Stimulated activated naive B cell treated with anti-CD40 and anti-IgM and Interleukin-4, amounts not matched to agents 10 μg/mL and 1 μg/mL and 100 μg/mL, for 72 hours (primary cell): Measurements from ENCODE around the gene FAM200B.
A peak's percentile ranks its signal among the peaks of the same experiment; 100 is the strongest.

ENCODE experiments used
- ATAC-seq, 2 donors: fragments of 150-1000 bp; cut with Tn5 transposase; replicated peaks; 2 replicates each; pipeline ENCODE4 v1.10.0; 2021; ENCODE audit warnings: moderate library complexity in 1 of 2
- DNase-seq: peaks from one replicate; pipeline ENCODE4 v3.0.0; 2021
- H3K27ac Mint-ChIP-seq: one replicate; pipeline ENCODE4 v1.8.0; 2022; ENCODE audit warnings: mild to moderate bottlenecking, mixed read lengths
- H3K27me3 Mint-ChIP-seq, 2 donors: one replicate each; pipeline ENCODE4 v1.8.0; 2022; ENCODE audit warnings: mixed read lengths in 2 of 2
- H3K36me3 Mint-ChIP-seq, 2 donors: one replicate each; pipeline ENCODE4 v1.8.0; 2022; ENCODE audit warnings: mixed read lengths in 2 of 2, mild to moderate bottlenecking in 1 of 2
- H3K4me1 Mint-ChIP-seq, 2 donors: one replicate each; pipeline ENCODE4 v1.8.0; 2022; ENCODE audit warnings: mixed read lengths in 2 of 2, mild to moderate bottlenecking in 1 of 2
- H3K4me3 Mint-ChIP-seq, 2 donors: one replicate each; pipeline ENCODE4 v1.8.0; 2022; ENCODE audit warnings: mild to moderate bottlenecking in 2 of 2, mixed read lengths in 2 of 2, moderate library complexity in 1 of 2
- H3K9me3 Mint-ChIP-seq, 2 donors: one replicate each; pipeline ENCODE4 v1.8.0; 2022; ENCODE audit warnings: mixed read lengths in 2 of 2, mild to moderate bottlenecking in 1 of 2

FAM200B gene

GRCh38 chr4:15696866-15697265 is 15.2 kb downstream of the FAM200B start:
- peaks cover 9 to 24% of the 10 kb centered on the region in 2 donors for H3K27me3 Mint-ChIP-seq
- peaks cover 7 to 8% of the 10 kb centered on the region in 2 donors for H3K9me3 Mint-ChIP-seq

GRCh38 chr4:15702941-15703403 is 21.3 kb downstream of the FAM200B start, which contains the start of gene BST1:
TSS of gene BST1 (plus strand) at chr4:15703065. CDS start at chr4:15703145, 80 bp downstream.
- H3K4me3 Mint-ChIP-seq, result peak within 1 kb of the TSS; percentile 86 to 93
- DNase-seq, result peak; percentile 43
- peaks cover 2 to 13% of the 10 kb centered on the region in 2 donors for H3K36me3 Mint-ChIP-seq
- H3K27me3 Mint-ChIP-seq, result peaks cover 9 to 23% of the 10 kb centered on the region in 2 donors
- ATAC-seq, result peak; percentile 91 to 92
- H3K9me3 Mint-ChIP-seq, result peaks cover 7 to 8% of the 10 kb centered on the region in 2 donors
- peaks cover 9 to 14% of the 10 kb centered on the region in 2 donors for H3K4me1 Mint-ChIP-seq
- peak within 1 kb of the TSS; percentile 75 for H3K27ac Mint-ChIP-seq

More at GRCh38 chr4:15696866-15697265, 15.2 kb downstream of the FAM200B start:
- peaks cover 2 to 8% of the 10 kb centered on the region in 2 donors for H3K4me1 Mint-ChIP-seq
- DNase-seq (no peak), ATAC-seq (no peak)
- H3K27ac Mint-ChIP-seq, result no peak overlapping the region
- H3K4me3 Mint-ChIP-seq, result no peak overlapping the region
- peaks cover 2 to 13% of the 10 kb centered on the region in 2 donors for H3K36me3 Mint-ChIP-seq

- no peak for ATAC-seq
- peak overlapping the region; percentile 67 for H3K27ac Mint-ChIP-seq
Observed at GRCh38 chr4:15703439-15703838, 21.8 kb downstream of the FAM200B start.

GRCh38 chr4:15704129-15704528 is 22.5 kb downstream of the FAM200B start:
- ATAC-seq (no peak), DNase-seq (no peak)
- Mint-ChIP-seq H3K36me3 (peaks cover 0 to 9% of the 10 kb centered on the region in 2 donors), H3K27ac (no peak overlapping the region), H3K4me1 (peaks cover 9 to 11% of the 10 kb centered on the region in 2 donors), H3K4me3 (no peak overlapping the region), H3K27me3 (peaks cover 4 to 19% of the 10 kb centered on the region in 2 donors), H3K9me3 (peaks cover 3 to 5% of the 10 kb centered on the region in 2 donors)

More at GRCh38 chr4:15703439-15703838, 21.8 kb downstream of the FAM200B start:
- H3K4me3 Mint-ChIP-seq, result peak overlapping the region; percentile 77 to 93
- peaks cover 2 to 13% of the 10 kb centered on the region in 2 donors for H3K36me3 Mint-ChIP-seq
- no peak for DNase-seq
- peaks cover 9 to 23% of the 10 kb centered on the region in 2 donors for H3K27me3 Mint-ChIP-seq
- peaks cover 7 to 8% of the 10 kb centered on the region in 2 donors for H3K9me3 Mint-ChIP-seq
- H3K4me1 Mint-ChIP-seq, result peaks cover 9 to 14% of the 10 kb centered on the region in 2 donors

- DNase-seq (no peak), ATAC-seq (no peak)
- H3K27me3 Mint-ChIP-seq, result peaks cover 0 to 4% of the 10 kb centered on the region in 2 donors
- no peak overlapping the region for H3K27ac Mint-ChIP-seq
- no peak overlapping the region for H3K4me3 Mint-ChIP-seq
- H3K36me3 Mint-ChIP-seq, result no peaks in the 10 kb centered on the region
- H3K9me3 Mint-ChIP-seq, result no peaks in the 10 kb centered on the region
- peaks cover 6 to 7% of the 10 kb centered on the region in 2 donors for H3K4me1 Mint-ChIP-seq
Observed at GRCh38 chr4:15706646-15707362, 25.2 kb downstream of the FAM200B start.

- DNase-seq (no peak), ATAC-seq (no peak)
- peaks cover 0 to 4% of the 10 kb centered on the region in 2 donors for H3K27me3 Mint-ChIP-seq
- H3K4me3 Mint-ChIP-seq, result no peak overlapping the region
- no peaks in the 10 kb centered on the region for H3K9me3 Mint-ChIP-seq
- H3K4me1 Mint-ChIP-seq, result peaks cover 6 to 7% of the 10 kb centered on the region in 2 donors
- H3K27ac Mint-ChIP-seq, result no peak overlapping the region
- H3K36me3 Mint-ChIP-seq, result no peaks in the 10 kb centered on the region
Observed at GRCh38 chr4:15707363-15707715, 25.7 kb downstream of the FAM200B start.

- no peak for ATAC-seq
- H3K4me1 Mint-ChIP-seq, result no peaks in the 10 kb centered on the region
- DNase-seq, result no peak
- H3K27me3 Mint-ChIP-seq, result no peaks in the 10 kb centered on the region
- no peak overlapping the region for H3K27ac Mint-ChIP-seq
- no peak overlapping the region for H3K4me3 Mint-ChIP-seq
- no peaks in the 10 kb centered on the region for H3K9me3 Mint-ChIP-seq
- no peaks in the 10 kb centered on the region for H3K36me3 Mint-ChIP-seq
Observed at GRCh38 chr4:15711762-15712161, 30.1 kb downstream of the FAM200B start.

- H3K4me3 Mint-ChIP-seq, result no peak overlapping the region
- H3K27ac Mint-ChIP-seq, result no peak overlapping the region
- H3K36me3 Mint-ChIP-seq, result no peaks in the 10 kb centered on the region
- ATAC-seq (no peak), DNase-seq (no peak)
- no peaks in the 10 kb centered on the region for H3K27me3 Mint-ChIP-seq
- H3K4me1 Mint-ChIP-seq, result no peaks in the 10 kb centered on the region
- H3K9me3 Mint-ChIP-seq, result no peaks in the 10 kb centered on the region
Observed at GRCh38 chr4:15712214-15712613, 30.6 kb downstream of the FAM200B start.

GRCh38 chr4:15714141-15714540 is 32.5 kb downstream of the FAM200B start:
- H3K36me3 Mint-ChIP-seq, result no peaks in the 10 kb centered on the region
- ATAC-seq (no peak), DNase-seq (no peak)
- no peaks in the 10 kb centered on the region for H3K9me3 Mint-ChIP-seq
- no peak overlapping the region for H3K4me3 Mint-ChIP-seq
- no peaks in the 10 kb centered on the region for H3K27me3 Mint-ChIP-seq
- H3K27ac Mint-ChIP-seq, result no peak overlapping the region
- no peaks in the 10 kb centered on the region for H3K4me1 Mint-ChIP-seq

GRCh38 chr4:15714646-15715435 is 33.2 kb downstream of the FAM200B start:
- Mint-ChIP-seq H3K4me1 (no peaks in the 10 kb centered on the region), H3K27ac (no peak overlapping the region), H3K4me3 (no peak overlapping the region), H3K9me3 (no peaks in the 10 kb centered on the region), H3K36me3 (no peaks in the 10 kb centered on the region), H3K27me3 (no peaks in the 10 kb centered on the region)
- ATAC-seq (no peak), DNase-seq (no peak)

GRCh38 chr4:15716115-15716514 is 34.5 kb downstream of the FAM200B start:
- H3K4me3 Mint-ChIP-seq, result no peak overlapping the region
- no peak overlapping the region for H3K27ac Mint-ChIP-seq
- no peaks in the 10 kb centered on the region for H3K27me3 Mint-ChIP-seq
- H3K4me1 Mint-ChIP-seq, result no peaks in the 10 kb centered on the region
- DNase-seq, result no peak
- H3K9me3 Mint-ChIP-seq, result no peaks in the 10 kb centered on the region
- no peak for ATAC-seq
- no peaks in the 10 kb centered on the region for H3K36me3 Mint-ChIP-seq

GRCh38 chr4:15717086-15717485 is 35.5 kb downstream of the FAM200B start:
- no peaks in the 10 kb centered on the region for H3K27me3 Mint-ChIP-seq
- DNase-seq, result no peak
- no peak for ATAC-seq
- no peaks in the 10 kb centered on the region for H3K4me1 Mint-ChIP-seq
- H3K9me3 Mint-ChIP-seq, result no peaks in the 10 kb centered on the region
- no peaks in the 10 kb centered on the region for H3K36me3 Mint-ChIP-seq
- H3K4me3 Mint-ChIP-seq, result no peak overlapping the region
- H3K27ac Mint-ChIP-seq, result no peak overlapping the region

GRCh38 chr4:15717657-15718416 is 36.2 kb downstream of the FAM200B start:
- Mint-ChIP-seq H3K4me3 (no peak overlapping the region), H3K27ac (no peak overlapping the region), H3K27me3 (no peaks in the 10 kb centered on the region), H3K9me3 (no peaks in the 10 kb centered on the region), H3K36me3 (no peaks in the 10 kb centered on the region), H3K4me1 (no peaks in the 10 kb centered on the region)
- no peak for DNase-seq
- ATAC-seq, result no peak

GRCh38 chr4:15718465-15718864 is 36.8 kb downstream of the FAM200B start:
- H3K4me1 Mint-ChIP-seq, result no peaks in the 10 kb centered on the region
- H3K4me3 Mint-ChIP-seq, result no peak overlapping the region
- H3K27ac Mint-ChIP-seq, result no peak overlapping the region
- no peaks in the 10 kb centered on the region for H3K27me3 Mint-ChIP-seq
- DNase-seq (no peak), ATAC-seq (no peak)
- H3K9me3 Mint-ChIP-seq, result no peaks in the 10 kb centered on the region
- H3K36me3 Mint-ChIP-seq, result no peaks in the 10 kb centered on the region
